ENCODE results near the gene GCK.

The GCK gene

DNA sequence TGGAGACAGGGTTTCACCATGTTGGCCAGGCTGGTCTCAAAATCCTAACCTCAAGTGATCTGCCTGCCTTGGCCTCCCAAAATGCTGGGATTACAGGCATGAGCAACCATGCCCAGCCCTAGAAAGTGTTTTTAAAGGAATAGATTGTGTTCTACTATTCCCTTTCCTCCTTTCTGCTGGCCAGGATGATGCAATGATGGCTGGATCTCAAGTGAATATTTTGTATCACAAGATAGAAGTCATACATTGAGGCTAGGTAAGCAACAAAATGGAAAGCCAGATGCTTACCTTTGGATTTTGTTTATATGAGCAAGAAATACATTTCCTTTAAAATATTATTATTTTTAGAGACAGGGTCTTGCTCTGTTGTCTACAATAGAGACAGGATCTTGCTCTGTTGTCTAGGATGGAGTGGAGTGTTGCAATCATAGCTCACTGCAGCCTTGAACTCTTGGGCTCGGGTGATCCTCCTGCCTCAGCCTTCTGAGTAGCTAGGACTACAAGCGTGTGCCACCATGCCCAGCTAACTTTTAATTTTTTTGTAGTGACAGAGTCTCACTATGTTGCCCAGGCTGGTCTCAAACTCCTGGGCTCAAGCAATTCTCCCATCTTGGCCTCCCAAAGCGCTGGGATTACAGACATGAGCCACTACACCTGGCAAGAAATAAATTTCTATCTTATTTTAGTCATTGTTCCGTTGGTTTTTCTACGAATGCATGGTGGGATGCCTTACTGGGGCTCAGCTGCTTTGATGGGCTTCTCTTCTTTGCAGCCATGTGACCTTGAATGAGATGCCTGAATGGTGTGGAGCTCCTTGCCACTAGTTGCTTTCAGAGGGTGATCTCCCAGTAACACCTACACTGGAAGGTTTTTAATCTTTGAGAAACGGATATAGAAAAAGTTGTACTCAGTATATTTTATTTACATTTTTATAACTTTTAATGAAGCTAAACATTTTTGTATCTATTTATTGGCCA lies 90.9 kb downstream of the GCK start:
- DNase-seq (ENCODE audit: low read depth): no peak
- no peak overlapping the region for H3K4me3 ChIP-seq (replicated peaks; ENCODE audit: low read depth, low read length)
- TF ChIP-seq, protein P1, sequence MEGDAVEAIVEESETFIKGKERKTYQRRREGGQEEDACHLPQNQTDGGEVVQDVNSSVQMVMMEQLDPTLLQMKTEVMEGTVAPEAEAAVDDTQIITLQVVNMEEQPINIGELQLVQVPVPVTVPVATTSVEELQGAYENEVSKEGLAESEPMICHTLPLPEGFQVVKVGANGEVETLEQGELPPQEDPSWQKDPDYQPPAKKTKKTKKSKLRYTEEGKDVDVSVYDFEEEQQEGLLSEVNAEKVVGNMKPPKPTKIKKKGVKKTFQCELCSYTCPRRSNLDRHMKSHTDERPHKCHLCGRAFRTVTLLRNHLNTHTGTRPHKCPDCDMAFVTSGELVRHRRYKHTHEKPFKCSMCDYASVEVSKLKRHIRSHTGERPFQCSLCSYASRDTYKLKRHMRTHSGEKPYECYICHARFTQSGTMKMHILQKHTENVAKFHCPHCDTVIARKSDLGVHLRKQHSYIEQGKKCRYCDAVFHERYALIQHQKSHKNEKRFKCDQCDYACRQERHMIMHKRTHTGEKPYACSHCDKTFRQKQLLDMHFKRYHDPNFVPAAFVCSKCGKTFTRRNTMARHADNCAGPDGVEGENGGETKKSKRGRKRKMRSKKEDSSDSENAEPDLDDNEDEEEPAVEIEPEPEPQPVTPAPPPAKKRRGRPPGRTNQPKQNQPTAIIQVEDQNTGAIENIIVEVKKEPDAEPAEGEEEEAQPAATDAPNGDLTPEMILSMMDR (IDR thresholded peaks at IDR 0.05; ENCODE audit: low read length, missing control alignments): no peak

- no peak for DNase-seq (ENCODE audit: low read depth)
- H3K4me3 ChIP-seq (replicated peaks; ENCODE audit: low read depth, low read length): no peak overlapping the region
- TF ChIP-seq, protein P1 (IDR thresholded peaks at IDR 0.05; ENCODE audit: low read length, missing control alignments): no peak
These were observed 91.9 kb downstream of the GCK start for GRCh38 chr7:44097064-44097932.

- no peak overlapping the region for H3K4me3 ChIP-seq (replicated peaks; ENCODE audit: low read depth, low read length)
- TF ChIP-seq, protein P1 (IDR thresholded peaks at IDR 0.05; ENCODE audit: low read length, missing control alignments): no peak
- DNase-seq (ENCODE audit: low read depth): no peak
These were observed 92.8 kb downstream of the GCK start for GRCh38 chr7:44096326-44096881.

- DNase-seq (ENCODE audit: low read depth): no peak
- TF ChIP-seq, protein P1 (IDR thresholded peaks at IDR 0.05; ENCODE audit: low read length, missing control alignments): no peak
These were observed 93.5 kb downstream of the GCK start for GRCh38 chr7:44095781-44096180.

GRCh38 chr7:44094883-44095592 lies 94.2 kb downstream of the GCK start:
- TF ChIP-seq, protein P1 (IDR thresholded peaks at IDR 0.05; ENCODE audit: low read length, missing control alignments): no peak

More at GRCh38 chr7:44095781-44096180, 93.5 kb downstream of the GCK start:
- H3K4me3 ChIP-seq (replicated peaks; ENCODE audit: low read depth, low read length): no peak overlapping the region

GRCh38 chr7:44094365-44094764 lies 94.9 kb downstream of the GCK start:
- H3K4me3 ChIP-seq (replicated peaks; ENCODE audit: low read depth, low read length): no peak overlapping the region
- TF ChIP-seq, protein P1 (IDR thresholded peaks at IDR 0.05; ENCODE audit: low read length, missing control alignments): no peak
- peak; percentile 19 for DNase-seq (ENCODE audit: low read depth)

More at GRCh38 chr7:44094883-44095592, 94.2 kb downstream of the GCK start:
- DNase-seq (ENCODE audit: low read depth): peak; percentile 23
- no peak overlapping the region for H3K4me3 ChIP-seq (replicated peaks; ENCODE audit: low read depth, low read length)
